NCI-H2081 treated with DMSO at 0.1 percent for 48 hours (cell line): ENCODE measurements around the gene CHRNA4.

Experiments used
- DNase-seq: peaks from one replicate; lab custom pipeline; 2025; lab: John Stamatoyannopoulos, UW

CHRNA4 gene

GRCh38 chr20:63360850-63361518 is at the start of gene CHRNA4:
TSS of gene CHRNA4 (minus strand) at chr20:63361349. CDS start at chr20:63361165, 184 bp downstream.
- DNase-seq = no peak

- DNase-seq = no peak
Observed at GRCh38 chr20:63409834-63410435, 48.8 kb upstream of the CHRNA4 start.

- no peak for DNase-seq
Observed at GRCh38 chr20:63409066-63409833, 48.1 kb upstream of the CHRNA4 start.

- DNase-seq = no peak
Observed at GRCh38 chr20:63408684-63409046, 47.5 kb upstream of the CHRNA4 start.

- no peak for DNase-seq
Observed at GRCh38 chr20:63407928-63408683, 47.0 kb upstream of the CHRNA4 start.

- DNase-seq = no peak
Observed at GRCh38 chr20:63406617-63407245, 45.6 kb upstream of the CHRNA4 start.

- no peak for DNase-seq
Observed at GRCh38 chr20:63406011-63406410, 44.9 kb upstream of the CHRNA4 start.

GRCh38 chr20:63405102-63405730 is 44.1 kb upstream of the CHRNA4 start:
- no peak for DNase-seq

GRCh38 chr20:63404129-63405085 is 43.3 kb upstream of the CHRNA4 start:
- DNase-seq = no peak

GRCh38 chr20:63403403-63404105 is 42.4 kb upstream of the CHRNA4 start:
- no peak for DNase-seq

GRCh38 chr20:63402860-63403220 is 41.7 kb upstream of the CHRNA4 start:
- no peak for DNase-seq

- no peak for DNase-seq
Observed at GRCh38 chr20:63402181-63402859, 41.2 kb upstream of the CHRNA4 start.

GRCh38 chr20:63401384-63402110 is 40.4 kb upstream of the CHRNA4 start:
- DNase-seq = no peak

GRCh38 chr20:63400486-63401210 is 39.5 kb upstream of the CHRNA4 start:
- no peak for DNase-seq

- DNase-seq = no peak
Observed at GRCh38 chr20:63399596-63400375, 38.6 kb upstream of the CHRNA4 start.

GRCh38 chr20:63398744-63399514 is 37.8 kb upstream of the CHRNA4 start:
- no peak for DNase-seq
